ENCODE results near the gene PTCD3.

The PTCD3 gene

DNA sequence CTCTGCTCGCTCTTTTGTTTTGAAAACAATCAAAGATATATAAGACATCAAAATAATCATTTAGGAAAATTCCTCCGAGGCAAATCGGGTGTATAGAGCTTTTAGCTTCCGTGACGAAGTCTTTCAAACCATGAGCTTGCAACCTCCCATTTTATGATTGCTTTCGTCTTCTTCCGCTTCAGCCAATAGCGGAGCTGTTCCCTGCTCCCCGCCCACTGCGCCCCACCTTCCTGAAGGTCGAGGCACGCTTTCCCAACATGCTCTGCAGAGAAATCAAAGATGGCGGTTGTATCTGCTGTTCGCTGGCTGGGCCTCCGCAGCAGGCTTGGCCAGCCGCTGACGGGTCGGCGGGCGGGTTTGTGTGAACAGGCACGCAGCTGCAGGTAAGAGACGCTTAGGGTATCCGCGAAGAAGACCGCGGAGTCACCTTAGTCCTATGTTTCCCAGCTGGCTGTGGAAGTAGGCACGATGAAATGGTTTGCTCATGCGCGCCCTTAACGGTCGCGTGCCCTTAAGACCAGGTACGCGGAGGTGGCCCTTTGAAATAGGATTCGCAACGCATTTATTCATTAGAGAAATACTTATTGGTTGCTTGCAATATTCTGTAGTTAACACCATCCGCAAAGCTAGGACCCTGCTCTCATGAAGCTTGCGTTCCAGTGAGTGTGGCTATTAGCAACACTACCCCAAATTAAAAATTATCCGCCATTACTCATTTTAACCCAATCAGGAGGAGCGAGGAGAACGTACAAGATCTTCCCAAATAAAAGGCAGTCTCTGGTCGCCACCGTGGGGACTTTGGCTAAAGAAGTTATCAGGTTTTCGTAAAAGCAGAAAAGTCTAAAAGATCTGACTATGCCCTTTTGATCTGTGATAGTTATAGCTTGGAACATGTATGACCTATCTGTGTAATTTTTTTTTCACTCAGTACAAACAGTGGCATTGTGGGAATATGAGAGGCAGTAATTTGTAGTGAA lies at the start of gene PTCD3:
Gene PTCD3, plus strand, starts transcription at position 267 of the 977 bp plus-strand sequence. Its CDS starts 13 bp downstream, at position 280.
- peak; percentile 91 for DNase-seq (ENCODE audit: low read depth)

DNA sequence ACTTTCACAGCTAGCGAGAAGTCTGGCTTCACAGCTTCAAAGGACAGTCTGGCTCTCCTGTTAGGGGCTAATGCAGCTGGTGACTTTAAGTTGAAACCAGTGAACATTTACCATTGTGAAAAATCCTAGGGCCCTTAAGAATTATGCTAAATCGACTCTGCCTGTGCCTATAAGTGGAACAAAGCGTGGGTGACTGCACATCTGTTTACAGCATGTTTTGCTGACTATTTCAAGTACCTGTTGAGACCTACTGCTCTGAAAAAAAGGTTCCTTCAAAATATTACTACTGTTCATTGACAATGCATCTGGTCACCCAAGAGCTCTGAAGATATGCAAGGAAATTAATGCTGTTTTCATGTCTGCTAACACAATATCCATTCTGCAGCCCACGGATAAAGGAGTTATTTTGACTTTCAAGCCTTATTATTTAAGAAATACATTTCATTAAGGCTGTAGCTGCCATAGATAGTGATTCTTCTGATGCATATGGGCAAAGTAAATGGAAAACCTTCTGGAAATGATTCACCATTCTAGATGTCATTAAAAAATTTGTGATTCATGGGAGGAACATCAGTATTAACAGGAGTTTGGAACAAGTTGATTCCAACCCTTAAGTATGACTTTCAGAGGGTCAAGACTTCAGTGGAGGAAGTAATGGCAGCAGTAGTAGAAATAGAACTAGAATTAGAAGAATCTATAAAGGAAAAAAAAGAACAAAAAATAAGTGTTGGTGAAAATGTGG lies 49.3 kb upstream of the PTCD3 start:
- DNase-seq (ENCODE audit: low read depth) = no peak

DNA sequence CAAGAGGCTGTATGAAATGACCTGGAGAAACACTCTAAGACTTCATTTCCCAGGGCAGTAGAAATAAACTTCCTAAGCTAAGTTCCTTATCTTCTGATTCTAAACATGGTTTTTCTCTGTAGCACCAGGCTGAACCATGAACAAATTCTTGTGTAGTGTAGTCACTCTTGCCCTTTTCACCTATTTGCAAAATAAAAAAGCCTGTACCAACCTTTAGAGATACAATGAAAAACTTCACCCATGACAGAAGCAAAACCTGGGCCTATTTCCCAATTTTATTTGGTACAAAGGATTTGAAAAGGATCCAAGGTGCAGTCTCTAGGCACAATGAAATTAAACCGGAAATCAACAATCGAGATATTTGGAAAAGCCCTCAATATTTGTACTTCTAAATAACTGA lies 44.0 kb upstream of the PTCD3 start:
- DNase-seq (ENCODE audit: low read depth) = no peak

DNA sequence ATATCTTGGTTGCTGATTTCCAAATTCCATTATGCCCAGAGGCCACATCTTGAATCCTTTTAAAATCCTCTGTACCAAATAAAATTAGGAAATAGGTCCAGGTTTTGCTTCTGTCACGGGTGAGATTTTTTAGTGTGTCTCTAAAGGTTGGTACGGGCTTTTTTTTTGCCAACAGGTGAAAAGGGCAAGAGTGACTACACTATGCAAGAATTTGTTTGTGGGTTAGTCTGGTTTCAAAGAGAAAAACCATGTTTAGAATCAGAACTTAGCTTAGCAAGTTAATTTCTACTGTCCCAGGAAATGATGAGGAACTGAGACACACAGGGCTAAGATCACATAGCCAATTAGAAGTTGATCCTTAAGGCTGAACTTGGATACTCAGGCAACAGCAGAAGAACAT lies 42.0 kb upstream of the PTCD3 start:
- DNase-seq (ENCODE audit: low read depth) = no peak

DNA sequence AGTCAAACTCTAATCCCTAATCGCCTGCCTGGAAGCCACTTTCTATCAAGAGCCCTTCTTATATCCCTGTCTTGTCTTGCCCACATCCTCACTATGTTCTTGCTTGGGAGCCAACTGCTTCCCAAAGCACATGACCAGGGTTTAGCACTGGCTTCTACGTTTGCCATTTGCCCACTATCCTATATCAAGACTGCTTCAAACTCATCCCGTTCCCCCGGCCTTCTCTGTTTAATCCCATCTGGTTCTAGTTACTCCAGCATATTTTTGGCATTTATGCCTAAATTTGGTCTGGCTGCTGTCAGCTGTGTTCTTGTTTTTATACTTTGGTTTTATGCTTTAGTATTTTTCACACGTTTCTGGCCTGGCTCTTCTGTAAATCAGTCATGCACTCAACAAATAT lies 40.5 kb upstream of the PTCD3 start:
- DNase-seq (ENCODE audit: low read depth) = no peak

DNA sequence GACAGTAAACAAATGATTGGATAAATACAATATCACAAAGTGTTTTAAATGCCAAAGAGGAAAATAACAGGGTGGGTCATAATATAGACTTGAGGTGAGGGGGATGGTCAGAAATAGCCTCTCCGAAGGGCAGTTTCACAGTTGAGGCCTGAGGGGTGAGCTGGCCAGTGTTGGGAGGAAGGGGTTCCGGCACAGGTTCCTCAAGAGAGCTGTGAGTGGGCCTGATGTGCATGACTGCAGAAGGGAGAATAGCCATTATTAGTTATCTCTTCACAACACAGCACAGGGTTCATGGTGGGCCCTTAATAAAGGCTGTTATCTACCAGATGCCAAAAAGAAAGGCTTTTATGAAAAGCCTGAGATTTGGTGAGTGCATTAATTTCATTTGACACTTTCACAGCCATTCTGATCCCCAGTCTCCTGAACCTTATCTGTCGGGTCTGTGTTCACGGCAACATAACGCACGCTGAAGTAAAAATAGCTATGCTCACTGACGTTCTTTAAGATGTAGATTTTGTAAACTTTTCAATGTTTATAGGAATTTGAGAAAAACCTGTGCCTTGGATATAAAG lies 39.9 kb upstream of the PTCD3 start:
- DNase-seq (ENCODE audit: low read depth) = no peak

DNA sequence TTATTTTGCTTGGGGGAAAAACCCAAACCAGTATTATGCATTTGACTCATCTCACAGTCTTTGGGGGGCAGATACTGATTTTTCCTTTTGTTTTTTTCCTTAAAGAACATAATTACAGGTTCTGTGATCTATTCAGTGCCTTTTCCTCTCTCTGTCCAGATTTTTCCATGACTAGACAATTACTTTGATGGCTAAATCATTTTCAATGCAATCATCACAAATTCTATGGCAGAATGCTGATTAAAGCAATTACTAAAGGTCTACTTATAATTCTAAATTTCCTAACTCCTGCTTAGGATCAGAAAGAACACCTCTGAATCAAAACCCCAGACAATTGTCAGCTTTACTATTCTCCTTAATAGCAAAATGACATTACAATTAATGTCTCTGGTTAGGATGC lies 39.1 kb upstream of the PTCD3 start:
- DNase-seq (ENCODE audit: low read depth) = no peak

DNA sequence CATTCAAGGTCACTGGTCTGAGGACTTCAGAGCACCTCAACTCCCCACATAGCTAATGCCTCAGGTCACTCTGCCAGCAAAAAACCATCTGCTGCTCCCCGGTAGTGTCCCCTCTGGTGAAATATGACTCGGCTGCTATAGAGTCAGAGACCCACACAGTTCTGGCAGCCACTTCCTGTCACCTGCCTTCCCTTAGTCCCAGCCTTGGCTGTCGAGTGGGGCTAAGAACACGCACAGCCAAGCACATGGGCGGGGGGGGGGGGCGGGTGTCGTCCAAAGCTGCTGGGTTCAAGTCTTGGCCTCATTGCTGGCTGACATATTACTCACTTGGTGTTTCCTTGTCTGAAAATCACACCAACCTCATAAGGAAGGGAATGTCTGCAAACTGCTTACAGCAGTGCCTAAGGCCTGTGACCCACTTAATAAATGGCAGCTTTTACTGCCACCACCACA lies 37.9 kb upstream of the PTCD3 start:
- peak; percentile 25 for DNase-seq (ENCODE audit: low read depth)

DNA sequence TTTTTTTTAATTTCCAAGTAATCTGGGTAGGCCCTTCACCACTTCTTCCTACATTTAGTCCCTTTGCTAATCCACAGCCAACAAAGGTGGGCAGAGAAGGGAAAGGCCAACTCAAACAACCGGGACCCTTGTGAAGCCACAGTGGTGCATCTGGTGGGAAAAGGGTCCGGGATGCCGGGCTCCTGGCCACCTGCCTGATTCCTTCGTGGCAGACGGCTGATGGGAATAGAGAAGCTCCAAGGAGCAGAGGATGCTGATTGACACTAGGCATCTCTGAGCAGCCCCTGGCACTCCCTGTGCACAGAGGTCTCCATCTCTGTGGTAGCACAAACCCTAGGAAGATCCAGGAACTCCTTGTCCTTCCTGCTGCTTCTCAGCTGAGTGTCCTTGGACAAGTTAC lies 37.4 kb upstream of the PTCD3 start:
- DNase-seq (ENCODE audit: low read depth) = no peak

DNA sequence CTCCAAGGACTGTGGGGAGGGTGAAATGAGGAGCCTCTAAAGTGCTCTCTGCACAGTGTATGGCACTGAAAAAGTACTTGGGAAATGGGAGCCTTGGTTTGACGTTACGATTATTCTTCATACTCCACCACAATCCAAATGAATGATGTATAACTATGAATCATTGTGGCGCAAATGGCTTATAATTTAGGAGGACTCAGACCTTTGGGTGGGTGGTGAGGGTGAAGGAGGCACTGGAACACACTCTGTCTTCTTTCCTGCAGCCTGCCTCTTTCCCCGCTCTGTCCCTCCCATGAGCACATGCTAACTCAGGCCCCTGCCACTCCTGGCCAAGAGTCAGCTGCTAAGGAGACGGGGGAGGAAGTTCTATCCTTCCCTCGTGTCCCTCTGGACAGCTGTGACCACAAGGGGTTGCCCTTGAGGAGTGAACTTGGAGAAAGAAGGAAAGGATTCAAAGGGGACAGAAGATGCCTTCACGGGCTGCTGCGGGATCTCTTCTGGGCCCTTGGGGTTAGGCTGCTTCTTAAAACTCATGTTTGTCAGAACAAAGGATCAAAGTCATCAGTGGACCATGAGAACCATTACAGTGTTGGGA lies 36.8 kb upstream of the PTCD3 start:
- DNase-seq (ENCODE audit: low read depth) = no peak

DNA sequence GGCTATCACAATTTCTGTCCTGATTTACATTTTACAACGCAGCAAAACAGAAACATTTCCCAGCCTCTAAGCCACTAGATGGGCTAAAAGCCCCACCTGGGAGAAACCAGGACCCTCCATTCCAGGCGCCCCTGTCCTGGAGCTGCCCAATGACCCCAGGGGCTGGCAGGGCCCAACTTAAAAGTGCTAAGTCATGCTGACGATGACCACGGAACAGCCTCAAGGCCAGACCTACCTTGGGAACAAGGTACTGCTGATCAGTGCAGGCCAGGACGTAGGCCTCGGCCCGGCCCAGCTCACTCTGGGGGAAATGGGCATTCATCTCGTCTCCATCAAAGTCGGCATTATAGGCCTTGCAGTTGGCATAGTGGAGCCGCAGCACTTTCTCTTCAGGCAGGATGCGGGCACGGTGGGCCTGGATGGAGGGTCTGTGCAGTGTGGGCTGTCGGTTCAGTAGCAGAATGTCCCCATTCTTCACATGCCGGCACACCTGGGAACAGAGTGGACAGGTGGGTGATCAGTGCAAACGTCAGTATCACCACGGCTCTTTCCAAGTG lies 36.2 kb upstream of the PTCD3 start:
- DNase-seq (ENCODE audit: low read depth) = no peak

DNA sequence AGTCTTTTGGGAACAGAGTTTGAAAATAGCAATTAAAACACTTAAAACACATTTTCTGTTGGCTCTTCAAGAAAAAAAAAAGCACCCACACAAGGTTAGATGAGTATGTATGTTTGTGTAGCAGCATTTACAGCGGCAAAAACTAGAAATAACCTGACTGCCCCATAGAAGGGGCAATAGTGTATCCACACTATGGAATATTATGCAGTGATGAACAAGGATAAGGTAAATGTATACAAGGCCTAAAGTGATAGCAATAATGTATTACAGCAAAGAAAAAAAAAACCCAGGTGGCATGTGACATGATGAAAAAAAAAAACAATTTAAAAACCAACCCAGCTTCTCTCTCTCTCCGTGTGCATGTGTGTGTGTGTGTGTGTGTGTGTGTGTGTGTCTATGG lies 35.2 kb upstream of the PTCD3 start:
- no peak for DNase-seq (ENCODE audit: low read depth)

DNA sequence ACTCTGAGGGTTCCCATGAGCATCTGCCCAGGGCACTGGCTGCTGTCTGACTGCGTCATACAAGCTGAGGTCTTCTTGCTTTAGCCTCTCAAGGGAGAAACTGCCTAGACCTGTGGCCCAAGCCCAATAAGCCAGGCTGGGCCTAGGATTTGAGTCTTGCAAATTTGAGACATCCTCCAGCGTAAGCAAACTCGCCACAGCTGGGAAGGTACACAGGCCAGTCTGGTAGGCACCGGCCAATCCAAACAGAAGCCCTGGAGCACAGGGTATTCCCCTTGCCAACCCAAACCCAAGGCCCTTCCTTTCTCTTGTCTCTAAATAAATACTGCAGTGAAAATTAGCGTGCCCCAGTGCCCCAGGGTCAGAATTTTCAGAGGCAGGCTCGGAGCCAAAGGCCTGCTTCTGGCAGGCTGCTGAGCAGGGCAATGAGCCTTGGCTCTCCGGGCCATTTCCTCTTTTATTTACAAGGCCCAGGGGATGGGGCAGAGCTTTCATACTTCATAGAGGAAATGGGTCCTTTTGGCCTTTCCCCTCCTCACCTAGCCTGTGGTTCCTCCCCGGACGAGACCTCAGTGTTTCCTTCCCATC lies 33.7 kb upstream of the PTCD3 start:
- DNase-seq (ENCODE audit: low read depth) = no peak

DNA sequence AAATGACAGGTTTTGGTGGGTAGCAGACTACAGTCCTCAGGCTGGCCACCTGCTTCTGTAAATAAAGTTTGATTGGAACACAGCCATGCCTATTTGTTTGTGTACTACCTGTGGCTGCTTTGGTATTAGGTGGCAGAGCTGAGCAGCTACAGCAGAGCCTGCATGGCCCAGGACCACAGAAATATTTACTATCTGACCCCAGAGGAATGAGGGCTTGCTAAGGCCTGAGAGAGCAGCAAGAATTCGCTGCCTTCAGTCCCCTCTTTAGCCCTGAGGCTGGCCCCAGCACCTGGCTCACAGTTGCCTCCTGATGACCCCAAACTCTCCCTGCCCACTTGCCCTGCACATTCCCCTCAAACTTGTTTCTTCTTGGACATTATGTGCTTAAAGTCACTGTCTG lies 32.8 kb upstream of the PTCD3 start:
- DNase-seq (ENCODE audit: low read depth) = no peak

DNA sequence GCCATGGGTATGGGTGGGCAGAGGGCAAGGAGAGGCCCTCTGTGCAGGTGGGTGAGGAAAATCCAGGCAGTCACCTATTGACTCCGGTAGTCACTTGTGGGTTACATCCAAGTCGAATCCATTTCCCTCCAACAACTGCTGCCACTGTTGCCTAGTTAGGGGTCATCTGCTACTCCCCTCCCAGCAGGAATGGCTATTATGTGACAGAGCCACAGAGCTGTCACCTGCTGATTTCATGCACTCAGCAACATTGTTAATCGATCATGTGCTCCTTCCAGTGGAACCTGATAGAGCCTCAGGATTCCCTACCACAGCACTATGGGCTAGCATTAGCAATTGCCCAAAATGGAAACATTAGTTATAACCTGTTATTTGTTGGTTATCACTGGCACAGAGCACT lies 31.8 kb upstream of the PTCD3 start:
- DNase-seq (ENCODE audit: low read depth) = no peak

DNA sequence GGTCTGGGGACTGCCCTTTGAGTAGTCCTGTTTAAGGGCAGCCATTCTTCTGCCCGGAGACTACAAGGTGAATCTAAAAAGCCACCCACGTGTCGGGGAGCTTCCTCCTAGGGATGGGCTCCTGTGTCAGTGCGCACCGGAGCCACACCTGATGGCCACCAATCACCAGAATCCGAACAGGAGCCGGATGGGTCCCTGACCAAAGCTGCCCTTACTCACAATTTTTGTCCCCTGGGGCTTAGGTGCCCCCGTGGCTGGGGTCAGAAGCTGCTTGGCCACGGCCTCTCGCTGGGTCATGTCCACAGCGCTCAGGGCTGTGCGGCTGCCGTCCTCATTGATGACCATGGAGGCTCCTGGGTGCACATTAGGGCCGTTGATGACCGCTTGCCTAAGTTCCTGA lies 31.2 kb upstream of the PTCD3 start:
- no peak for DNase-seq (ENCODE audit: low read depth)

DNA sequence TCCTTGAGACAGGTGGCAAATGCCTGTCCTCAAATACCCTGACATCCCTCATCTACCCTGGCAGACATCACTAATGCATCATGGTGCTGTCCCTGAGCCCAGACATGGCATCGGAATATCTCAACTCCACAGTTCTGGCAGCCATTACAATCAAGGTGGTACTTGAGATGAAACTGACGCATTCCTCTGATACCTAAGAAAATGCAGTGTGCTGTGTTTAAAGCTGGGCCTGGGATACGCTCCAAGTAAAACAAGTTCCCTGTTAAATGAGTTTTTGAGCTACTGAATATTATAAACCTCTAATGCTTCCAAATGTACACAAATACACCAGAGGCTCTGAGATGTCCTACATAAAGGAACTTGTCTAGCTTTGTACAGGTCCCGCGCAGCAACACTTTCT lies 30.1 kb upstream of the PTCD3 start:
- no peak for DNase-seq (ENCODE audit: low read depth)

DNA sequence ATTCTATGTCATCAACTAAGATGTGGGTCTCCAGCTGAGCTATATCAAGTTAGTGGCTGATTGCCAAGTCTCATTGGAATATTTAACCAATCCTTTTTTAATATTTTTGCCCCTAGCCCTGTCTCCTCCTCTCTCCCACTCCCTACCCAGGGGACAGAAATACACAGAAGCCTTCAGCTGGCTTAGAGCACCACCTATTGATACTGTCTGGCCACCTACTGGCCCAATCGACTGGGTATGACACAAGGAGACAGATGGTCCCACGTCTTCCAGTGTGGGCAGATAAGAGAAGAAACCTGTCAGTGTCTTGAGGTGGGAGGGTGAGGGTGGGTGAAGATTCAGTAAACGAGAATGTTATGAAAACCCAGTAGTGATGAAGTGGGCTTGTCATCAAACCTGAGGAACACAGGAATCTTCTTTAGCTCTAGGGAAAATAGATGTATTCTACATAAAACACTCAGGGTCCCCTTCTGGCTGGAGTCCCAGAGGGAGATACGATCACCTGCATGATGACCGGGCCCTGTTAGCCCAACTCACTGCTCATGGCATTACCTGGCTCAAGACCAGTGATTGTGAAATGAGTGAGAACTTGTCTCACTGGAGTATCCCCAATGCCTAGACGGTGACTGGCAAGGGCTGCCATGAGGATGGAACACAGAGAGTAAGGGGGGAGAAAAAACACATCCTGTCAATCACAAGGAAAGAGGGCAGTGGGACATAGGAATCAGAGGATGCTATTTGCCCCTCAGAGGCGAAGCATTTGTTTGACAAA lies 27.1 kb upstream of the PTCD3 start:
- DNase-seq (ENCODE audit: low read depth) = no peak

DNA sequence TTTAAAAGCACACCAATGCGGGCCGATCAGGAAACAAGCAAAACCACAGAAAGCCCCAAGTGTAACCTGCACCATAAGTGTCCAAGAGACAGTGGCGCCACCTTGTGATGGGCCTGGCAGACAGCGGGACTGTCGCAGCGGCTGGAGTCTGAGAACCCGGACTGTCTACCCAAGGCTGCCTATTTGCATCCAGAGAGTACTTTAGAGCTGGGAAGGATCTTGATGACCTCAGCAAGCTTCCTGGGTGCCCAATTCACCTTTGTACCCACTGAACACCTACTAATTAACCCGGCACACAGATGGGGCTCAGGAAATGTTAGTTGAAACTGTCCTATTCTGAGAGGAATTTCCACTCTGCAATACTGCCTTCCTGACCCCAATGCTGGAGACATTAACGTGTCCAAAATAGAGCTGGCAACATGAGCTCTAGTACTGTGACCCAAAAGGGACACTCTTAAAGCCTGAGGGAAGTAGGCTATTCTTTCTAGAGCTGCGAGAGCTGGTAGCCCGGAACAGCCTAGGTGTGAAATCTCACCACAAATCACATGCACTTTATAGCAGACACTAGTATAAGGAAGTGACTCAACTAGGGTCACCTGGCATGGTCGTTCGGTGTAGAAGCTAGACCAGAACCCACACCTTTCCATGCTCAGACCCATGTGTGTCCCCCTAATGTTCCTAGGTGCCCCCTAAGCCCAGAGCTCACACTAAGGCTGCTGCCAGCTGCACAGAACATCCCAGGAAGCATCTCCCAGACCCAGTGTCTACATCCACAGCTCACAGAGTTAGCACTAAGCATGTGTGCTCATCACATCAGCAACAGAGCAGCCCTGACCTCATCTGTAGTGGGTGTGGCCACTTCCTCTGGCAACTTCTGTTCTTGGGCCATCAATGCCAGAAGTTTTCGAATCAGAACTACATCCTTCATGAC lies 25.8 kb upstream of the PTCD3 start:
- peak; percentile 68 for DNase-seq (ENCODE audit: low read depth)

DNA sequence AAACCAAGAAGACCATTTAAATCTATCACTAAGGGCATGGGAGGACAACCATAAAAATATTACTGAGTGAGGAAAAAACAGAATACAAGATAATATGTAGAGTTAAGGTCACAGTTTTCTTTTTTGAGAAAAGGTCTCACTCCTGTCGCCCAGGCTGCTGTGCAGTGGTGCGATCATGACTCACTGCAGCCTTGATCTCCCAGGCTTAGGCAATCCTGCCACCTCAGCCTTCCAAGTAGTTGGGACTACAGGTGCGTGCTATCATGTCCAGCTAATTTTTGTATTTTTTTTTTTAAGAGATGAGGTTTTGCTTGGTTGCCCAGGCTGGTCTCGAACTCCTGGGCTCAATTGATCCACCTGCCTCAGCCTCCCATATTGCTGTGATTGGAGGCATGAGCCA lies 24.3 kb upstream of the PTCD3 start:
- no peak for DNase-seq (ENCODE audit: low read depth)
